ENCODE results near the gene UNC13A. TPM values are rescaled to one million over a fixed set of nuclear protein-coding genes. Genes with fewer than 3 reads are reported as not detected.
A peak's percentile ranks its signal among the peaks of the same experiment; 100 is the strongest.
"Not testable (repeated sequence)": the region's sequence is repeated elsewhere in the genome, so short reads cannot be mapped to it uniquely, and the experiment has no call there.

UNC13A gene
- total RNA-seq, 1 donor from 2014 or later = 0.41 TPM

GRCh38 chr19:17572638-17573037 is 115.5 kb downstream of the UNC13A start:
- Histone ChIP-seq H3K27me3 (no peaks in the 10 kb centered on the region), H3K4me3 (no peak overlapping the region), H3K36me3 (peaks cover 70% of the 10 kb centered on the region), H3K27ac (no peak overlapping the region), H3K4me1 (peaks cover 6% of the 10 kb centered on the region), H3K9me3 (no peaks in the 10 kb centered on the region)
- DNase-seq (no peak), ATAC-seq (no peak)
- intact Hi-C loops (cut with DNase I) = no loop called here
- no peak for TF ChIP-seq CTCF (IDR thresholded peaks at IDR 0.05)

GRCh38 chr19:17570791-17571190 is 117.4 kb downstream of the UNC13A start:
- peaks cover 6% of the 10 kb centered on the region for H3K4me1 ChIP-seq
- H3K27ac ChIP-seq = no peak overlapping the region
- intact Hi-C loops (cut with DNase I) = no loop called here
- ATAC-seq = no peak
- peaks cover 82% of the 10 kb centered on the region for H3K36me3 ChIP-seq
- no peak overlapping the region for H3K4me3 ChIP-seq
- no peak for DNase-seq
- TF ChIP-seq CTCF (IDR thresholded peaks at IDR 0.05) = no peak
- no peaks in the 10 kb centered on the region for H3K27me3 ChIP-seq
- H3K9me3 ChIP-seq = no peaks in the 10 kb centered on the region

- H3K4me3 ChIP-seq; H3K27me3 ChIP-seq; ATAC-seq; H3K4me1 ChIP-seq; intact Hi-C loops (cut with DNase I); H3K27ac ChIP-seq; DNase-seq; H3K9me3 ChIP-seq: not testable (repeated sequence)
- H3K36me3 ChIP-seq = peaks cover 82% of the 10 kb centered on the region
Observed at GRCh38 chr19:17570291-17570690, 117.9 kb downstream of the UNC13A start.

GRCh38 chr19:17567940-17568339 is 120.2 kb downstream of the UNC13A start:
- H3K9me3 ChIP-seq = no peaks in the 10 kb centered on the region
- TF ChIP-seq CTCF (IDR thresholded peaks at IDR 0.05) = no peak
- H3K4me1 ChIP-seq = no peaks in the 10 kb centered on the region
- peaks cover 88% of the 10 kb centered on the region for H3K36me3 ChIP-seq
- intact Hi-C loops (cut with DNase I) = no loop called here
- ATAC-seq (no peak), DNase-seq (no peak)
- no peak overlapping the region for H3K27ac ChIP-seq
- H3K27me3 ChIP-seq = no peaks in the 10 kb centered on the region
- no peak overlapping the region for H3K4me3 ChIP-seq

GRCh38 chr19:17565611-17566010 is 122.5 kb downstream of the UNC13A start:
- ATAC-seq (peak; percentile 58), DNase-seq (no peak)
- Histone ChIP-seq H3K27me3 (no peaks in the 10 kb centered on the region), H3K9me3 (no peaks in the 10 kb centered on the region), H3K36me3 (peaks cover 84% of the 10 kb centered on the region), H3K4me3 (no peak overlapping the region), H3K27ac (no peak overlapping the region), H3K4me1 (peaks cover 8% of the 10 kb centered on the region)
- intact Hi-C loops (cut with DNase I) = no loop called here
- no peak for TF ChIP-seq CTCF (IDR thresholded peaks at IDR 0.05)

GRCh38 chr19:17564781-17565180 is 123.4 kb downstream of the UNC13A start:
- no peak overlapping the region for H3K4me3 ChIP-seq
- intact Hi-C loops (cut with DNase I) = no loop called here
- ATAC-seq (no peak), DNase-seq (no peak)
- H3K4me1 ChIP-seq = peaks cover 13% of the 10 kb centered on the region
- H3K36me3 ChIP-seq = peaks cover 83% of the 10 kb centered on the region
- no peak for TF ChIP-seq CTCF (IDR thresholded peaks at IDR 0.05)
- no peaks in the 10 kb centered on the region for H3K27me3 ChIP-seq
- no peaks in the 10 kb centered on the region for H3K9me3 ChIP-seq
- no peak overlapping the region for H3K27ac ChIP-seq

All from upper lobe of right lung (tissue), 1 donor.